Activated naive CD4-positive, alpha-beta T cell (primary cell): ENCODE results near the gene HIGD2A.

Experiments used
- DNase-seq, 4 experiments: peaks; one replicate each; lab custom pipeline; 2025; lab: John Stamatoyannopoulos, UW

The HIGD2A gene

GRCh38 chr5:176369934-176370711 lies 18.4 kb upstream of the HIGD2A start:
- no peak for DNase-seq

GRCh38 chr5:176371621-176372539 lies 16.7 kb upstream of the HIGD2A start:
- no peak for DNase-seq

GRCh38 chr5:176373100-176373818 lies 15.3 kb upstream of the HIGD2A start:
- DNase-seq = no peak

GRCh38 chr5:176379881-176380280 lies 8.7 kb upstream of the HIGD2A start:
- no peak for DNase-seq

GRCh38 chr5:176381423-176381822 lies 7.1 kb upstream of the HIGD2A start:
- DNase-seq = no peak

GRCh38 chr5:176381979-176382378 lies 6.6 kb upstream of the HIGD2A start:
- no peak for DNase-seq

GRCh38 chr5:176382721-176383120 lies 5.8 kb upstream of the HIGD2A start:
- DNase-seq = no peak

- DNase-seq = no peak
Observed at GRCh38 chr5:176383248-176383905, 5.2 kb upstream of the HIGD2A start.

- no peak for DNase-seq
Observed at GRCh38 chr5:176383961-176384360, 4.6 kb upstream of the HIGD2A start.

- no peak for DNase-seq
Observed at GRCh38 chr5:176384366-176384930, 4.1 kb upstream of the HIGD2A start.

- DNase-seq = no peak
Observed at GRCh38 chr5:176384991-176385390, 3.6 kb upstream of the HIGD2A start.

- no peak for DNase-seq
Observed at GRCh38 chr5:176386491-176386890, 2.1 kb upstream of the HIGD2A start.

- no peak for DNase-seq
Observed at GRCh38 chr5:176387384-176387925, 1.1 kb upstream of the HIGD2A start.

GRCh38 chr5:176388003-176388443 lies 528 bp upstream of the HIGD2A start:
- no peak for DNase-seq

GRCh38 chr5:176389135-176390123 lies 878 bp downstream of the HIGD2A start:
- peak in 1 of 4 experiments; percentile 71 for DNase-seq

GRCh38 chr5:176391479-176391878 lies 2.9 kb downstream of the HIGD2A start:
- no peak for DNase-seq

- DNase-seq = no peak
Observed at GRCh38 chr5:176391999-176392398, 3.4 kb downstream of the HIGD2A start.

GRCh38 chr5:176392526-176392925 lies 4.0 kb downstream of the HIGD2A start:
- DNase-seq = no peak

- DNase-seq = no peak
Observed at GRCh38 chr5:176394096-176394495, 5.5 kb downstream of the HIGD2A start.
